MM.1S (cell line): ENCODE results near the gene TRAK2.

Experiments
- DNase-seq: peaks from one replicate; pipeline ENCODE4 v3.0.0-alpha.2; 2015
- H2AFZ ChIP-seq: fragments of 300-600 bp; sonication (generic); 2 replicates; pipeline ENCODE4 v1.6.0; 2016; ENCODE audit warnings: antibody characterized with exemption, low read length
- H3F3A ChIP-seq: fragments of 300-600 bp; sonication (generic); 2 replicates; pipeline ENCODE4 v1.6.1; 2016; ENCODE audit warnings: mild to moderate bottlenecking, antibody characterized with exemption, low read length, moderate library complexity, mixed read lengths; ENCODE audit not compliant: insufficient read depth
- H3K27ac ChIP-seq: fragments of 300-600 bp; sonication (generic); 2 replicates; pipeline ENCODE4 v1.5.1; 2016; ENCODE audit warnings: mild to moderate bottlenecking, low read length
- H3K27me3 ChIP-seq: fragments of 300-600 bp; sonication (generic); replicated peaks from 2 replicates; pipeline ENCODE4 v1.6.0; 2016; ENCODE audit warnings: low read length; ENCODE audit not compliant: insufficient read depth
- H3K36me3 ChIP-seq: fragments of 300-600 bp; sonication (generic); replicated peaks from 2 replicates; pipeline ENCODE4 v1.6.1; 2016; ENCODE audit warnings: mild to moderate bottlenecking, low read length, mixed read lengths; ENCODE audit not compliant: insufficient read depth
- H3K4me1 ChIP-seq: fragments of 300-600 bp; sonication (generic); 2 replicates; pipeline ENCODE4 v1.6.1; 2016; ENCODE audit warnings: low read length, mixed read lengths
- H3K4me2 ChIP-seq: fragments of 300-600 bp; sonication (generic); 2 replicates; pipeline ENCODE4 v1.6.0; 2016; ENCODE audit warnings: low read depth, low read length
- H3K4me3 ChIP-seq: fragments of 300-600 bp; sonication (generic); 2 replicates; pipeline ENCODE4 v1.5.1; 2016; ENCODE audit warnings: low read length, mixed read lengths
- H3K79me2 ChIP-seq: fragments of 300-600 bp; sonication (generic); 2 replicates; pipeline ENCODE4 v1.6.1; 2016; ENCODE audit warnings: mixed run types, low read length, mixed read lengths
- H3K9ac ChIP-seq: fragments of 300-600 bp; sonication (generic); 2 replicates; pipeline ENCODE4 v1.6.1; 2016; ENCODE audit warnings: low read length, mixed read lengths
- H3K9me2 ChIP-seq: fragments of 300-600 bp; sonication (generic); replicated peaks from 2 replicates; pipeline ENCODE4 v1.6.1; 2016; ENCODE audit warnings: mild to moderate bottlenecking, low read length, mixed read lengths; ENCODE audit not compliant: insufficient read depth
- H3K9me3 ChIP-seq: fragments of 300-600 bp; sonication (generic); replicated peaks from 2 replicates; pipeline ENCODE4 v1.6.1; 2016; ENCODE audit warnings: mild to moderate bottlenecking, low read length, mixed read lengths; ENCODE audit not compliant: insufficient read depth
- H4K20me1 ChIP-seq: fragments of 300-600 bp; sonication (generic); 2 replicates; pipeline ENCODE4 v1.6.1; 2016; ENCODE audit warnings: mild to moderate bottlenecking, low read length, moderate library complexity, mixed read lengths; ENCODE audit not compliant: insufficient read depth
- CTCF ChIP-seq: fragments of 300-600 bp; sonication (generic); IDR thresholded peaks from 2 replicates; pipeline ENCODE4 v1.5.1; 2016; ENCODE audit warnings: antibody characterized with exemption, low read length, mixed read lengths
- EZH2 ChIP-seq: fragments of 300-600 bp; sonication (generic); optimal IDR thresholded peaks from 2 replicates; pipeline ENCODE3; 2017; ENCODE audit warnings: low read depth, mild to moderate bottlenecking, antibody characterized with exemption, low read length, mixed read lengths
- EZH2phosphoT487 ChIP-seq: fragments of 300-600 bp; sonication (generic); IDR thresholded peaks from 2 replicates; pipeline ENCODE4 v1.6.1; 2018; ENCODE audit warnings: antibody characterized with exemption, low read length

The TRAK2 gene

DNA sequence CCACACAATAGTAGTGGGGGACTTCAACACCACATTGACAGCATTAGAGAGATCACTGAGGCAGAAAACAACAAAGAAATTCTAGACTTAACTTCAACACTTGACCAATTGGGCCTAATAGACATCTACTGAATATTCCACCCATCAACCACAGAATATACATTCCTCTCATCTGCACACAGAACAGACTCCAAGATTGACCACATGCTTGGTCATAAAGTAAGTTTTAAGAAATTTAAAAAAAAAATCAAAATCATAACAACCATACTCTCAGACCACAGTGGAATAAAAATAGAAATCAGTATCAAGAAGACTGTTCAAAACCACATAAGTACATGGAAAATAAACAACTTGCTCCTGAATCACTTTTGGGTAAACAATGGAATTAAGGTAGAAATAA is 85.1 kb downstream of the TRAK2 start:
- Histone ChIP-seq H3K4me2 (no peak overlapping the region), H4K20me1 (no peaks in the 10 kb centered on the region), H3K27ac (no peak overlapping the region), H3K36me3 (no peaks in the 10 kb centered on the region), H3F3A (no peaks in the 10 kb centered on the region), H3K9me3 (no peaks in the 10 kb centered on the region), H3K9ac (no peak overlapping the region), H3K4me1 (0 out of 2 replicates have a peak, but pooled peaks cover 6% of the 10 kb centered on the region), H3K27me3 (no peaks in the 10 kb centered on the region), H3K4me3 (no peak overlapping the region), H3K9me2 (no peaks in the 10 kb centered on the region), H3K79me2 (no peaks in the 10 kb centered on the region), H2AFZ (no peak overlapping the region)
- DNase-seq: no peak
- TF ChIP-seq EZH2 (no peak), EZH2phosphoT487 (no peak), CTCF (no peak)

- no peak overlapping the region for H3K4me3 ChIP-seq
- no peaks in the 10 kb centered on the region for H3K27me3 ChIP-seq
- H4K20me1 ChIP-seq: no peaks in the 10 kb centered on the region
- no peak overlapping the region for H3K4me2 ChIP-seq
- no peak for TF ChIP-seq EZH2
- TF ChIP-seq CTCF: peak; percentile 94
- no peaks in the 10 kb centered on the region for H3K9me3 ChIP-seq
- H3K79me2 ChIP-seq: no peaks in the 10 kb centered on the region
- H3F3A ChIP-seq: no peaks in the 10 kb centered on the region
- no peaks in the 10 kb centered on the region for H3K36me3 ChIP-seq
- no peaks in the 10 kb centered on the region for H3K9me2 ChIP-seq
- peak; percentile 72 for DNase-seq
- H2AFZ ChIP-seq: no peak overlapping the region
- H3K27ac ChIP-seq: no peak overlapping the region
- H3K9ac ChIP-seq: no peak overlapping the region
- 0 out of 2 replicates have a peak, but pooled peaks cover 9% of the 10 kb centered on the region for H3K4me1 ChIP-seq
Observed at GRCh38 chr2:201363857-201364560, 87.2 kb downstream of the TRAK2 start.

GRCh38 chr2:201362396-201362795 is 88.9 kb downstream of the TRAK2 start:
- Histone ChIP-seq H3K9ac (no peak overlapping the region), H3K9me3 (no peaks in the 10 kb centered on the region), H3K27me3 (no peaks in the 10 kb centered on the region), H3K4me2 (no peak overlapping the region), H3K27ac (no peak overlapping the region), H4K20me1 (no peaks in the 10 kb centered on the region), H3K9me2 (no peaks in the 10 kb centered on the region), H3F3A (no peaks in the 10 kb centered on the region), H3K79me2 (no peaks in the 10 kb centered on the region), H3K4me3 (no peak overlapping the region), H3K4me1 (0 out of 2 replicates have a peak, but pooled peaks cover 9% of the 10 kb centered on the region), H2AFZ (no peak overlapping the region), H3K36me3 (no peaks in the 10 kb centered on the region)
- TF ChIP-seq EZH2phosphoT487 (no peak), CTCF (no peak), EZH2 (no peak)
- no peak for DNase-seq
